Nephron (organoid): Measurements from ENCODE around the gene TSACC.
A peak's percentile ranks its signal among the peaks of the same experiment; 100 is the strongest.

ENCODE experiments used
- H3K27ac Mint-ChIP-seq, 3 experiments: 2 replicates each; pipeline ENCODE4 v1.8.0; 2020; ENCODE audit warnings: mixed read lengths in 3 of 3, mild to moderate bottlenecking in 2 of 3, moderate library complexity in 1 of 3
- H3K27me3 Mint-ChIP-seq: 2 replicates; pipeline ENCODE4 v1.8.0; 2021; ENCODE audit warnings: low read depth, mild to moderate bottlenecking, moderate library complexity, mixed read lengths
- H3K36me3 Mint-ChIP-seq: 2 replicates; pipeline ENCODE4 v1.8.0; 2020; ENCODE audit warnings: low read depth, mixed read lengths
- H3K4me1 Mint-ChIP-seq: 2 replicates; pipeline ENCODE4 v1.8.0; 2020; ENCODE audit warnings: mixed read lengths
- H3K4me3 Mint-ChIP-seq, 3 experiments: 2 replicates each; pipeline ENCODE4 v1.8.0; 2020; ENCODE audit warnings: mild to moderate bottlenecking in 3 of 3, mixed read lengths in 3 of 3, moderate library complexity in 2 of 3
- H3K9me3 Mint-ChIP-seq: 2 replicates; pipeline ENCODE4 v1.8.0; 2020; ENCODE audit warnings: mixed read lengths
- TF ChIP-seq, protein P1 (sequence below), 3 experiments: fragments of 200-600 bp; sonication (generic); IDR thresholded peaks; one replicate each; pipeline ENCODE4 v1.5.0; 2021; ENCODE audit warnings: antibody characterized with exemption in 3 of 3; ENCODE audit not compliant: unreplicated experiment in 3 of 3

The TSACC gene

DNA sequence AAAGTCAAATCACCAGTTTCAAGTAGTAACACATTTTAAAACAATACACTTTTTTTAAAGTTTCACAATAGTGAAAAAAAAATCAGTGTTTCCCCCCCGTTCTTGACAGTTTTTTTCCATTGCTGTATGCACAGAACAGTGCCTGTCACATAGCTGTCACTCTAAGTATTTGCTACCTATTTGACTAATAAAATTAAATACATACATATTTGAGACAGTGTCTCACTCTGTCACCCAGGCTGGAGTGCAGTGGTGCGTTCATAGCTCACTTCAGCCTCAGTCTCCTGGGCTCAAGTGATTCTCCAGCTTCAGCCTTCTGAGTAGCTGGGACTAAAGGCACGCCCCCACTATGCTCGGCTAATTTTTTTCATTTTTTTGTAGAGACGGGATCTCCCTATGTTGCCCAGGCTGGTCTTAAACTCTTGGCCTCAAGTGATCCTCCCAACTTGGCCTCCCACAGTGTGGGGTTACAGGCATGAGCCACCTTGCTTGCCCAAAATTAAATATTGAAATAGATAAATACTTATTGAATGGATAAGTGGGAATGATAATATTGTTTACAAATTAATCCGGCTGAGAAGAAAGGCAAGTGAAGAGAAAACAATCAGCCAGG, 18.0 kb downstream of the TSACC start:
- Mint-ChIP-seq H3K27ac (no peak overlapping the region), H3K36me3 (no peaks in the 10 kb centered on the region), H3K27me3 (peaks cover 68% of the 10 kb centered on the region), H3K9me3 (no peaks in the 10 kb centered on the region), H3K4me1 (no peaks in the 10 kb centered on the region), H3K4me3 (no peak overlapping the region)
- TF ChIP-seq, protein P1, sequence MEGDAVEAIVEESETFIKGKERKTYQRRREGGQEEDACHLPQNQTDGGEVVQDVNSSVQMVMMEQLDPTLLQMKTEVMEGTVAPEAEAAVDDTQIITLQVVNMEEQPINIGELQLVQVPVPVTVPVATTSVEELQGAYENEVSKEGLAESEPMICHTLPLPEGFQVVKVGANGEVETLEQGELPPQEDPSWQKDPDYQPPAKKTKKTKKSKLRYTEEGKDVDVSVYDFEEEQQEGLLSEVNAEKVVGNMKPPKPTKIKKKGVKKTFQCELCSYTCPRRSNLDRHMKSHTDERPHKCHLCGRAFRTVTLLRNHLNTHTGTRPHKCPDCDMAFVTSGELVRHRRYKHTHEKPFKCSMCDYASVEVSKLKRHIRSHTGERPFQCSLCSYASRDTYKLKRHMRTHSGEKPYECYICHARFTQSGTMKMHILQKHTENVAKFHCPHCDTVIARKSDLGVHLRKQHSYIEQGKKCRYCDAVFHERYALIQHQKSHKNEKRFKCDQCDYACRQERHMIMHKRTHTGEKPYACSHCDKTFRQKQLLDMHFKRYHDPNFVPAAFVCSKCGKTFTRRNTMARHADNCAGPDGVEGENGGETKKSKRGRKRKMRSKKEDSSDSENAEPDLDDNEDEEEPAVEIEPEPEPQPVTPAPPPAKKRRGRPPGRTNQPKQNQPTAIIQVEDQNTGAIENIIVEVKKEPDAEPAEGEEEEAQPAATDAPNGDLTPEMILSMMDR (IDR thresholded peaks at IDR 0.05; ENCODE audit: unreplicated experiment in 3 of 3): no peak

DNA sequence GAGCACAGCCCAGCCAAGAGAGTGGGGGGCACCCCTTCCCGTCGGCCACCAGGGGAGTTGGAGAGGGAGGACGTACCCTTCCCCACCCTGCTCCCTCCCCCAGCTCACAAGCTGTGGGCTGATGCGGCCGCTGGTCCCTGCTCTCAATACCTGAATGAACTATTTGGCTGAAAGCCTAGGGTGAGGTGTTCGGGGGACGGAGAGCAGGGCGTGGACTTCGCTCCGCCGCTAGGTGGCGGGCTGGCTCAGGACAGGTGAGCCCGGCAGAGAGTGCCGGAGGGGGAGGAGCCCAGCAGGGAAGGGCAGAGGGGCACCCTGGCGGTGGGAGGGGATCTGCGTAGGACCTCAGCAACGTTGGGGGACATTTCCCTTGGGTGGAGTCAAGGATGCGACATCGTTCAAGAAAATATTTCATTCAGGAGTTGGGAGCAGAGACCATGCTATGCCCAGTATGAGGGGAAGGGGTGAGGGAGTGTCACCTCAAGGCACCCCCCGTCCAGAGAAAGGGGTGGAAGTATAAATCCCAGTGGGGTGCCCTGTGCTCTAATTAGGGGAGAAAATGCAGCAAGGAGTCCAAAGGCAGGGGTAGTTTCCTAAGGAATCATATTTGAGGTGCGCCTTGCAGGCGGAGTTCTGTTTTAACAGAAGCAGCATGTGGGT, 18.7 kb downstream of the TSACC start:
- no peak overlapping the region for H3K27ac Mint-ChIP-seq
- H3K36me3 Mint-ChIP-seq: no peaks in the 10 kb centered on the region
- peaks cover 64% of the 10 kb centered on the region for H3K27me3 Mint-ChIP-seq
- no peaks in the 10 kb centered on the region for H3K9me3 Mint-ChIP-seq
- TF ChIP-seq, protein P1 (IDR thresholded peaks at IDR 0.05; ENCODE audit: unreplicated experiment in 3 of 3): peak; percentile 74 to 76 (median 75)
- peak overlapping the region in 1 of 3 experiments; percentile 53 for H3K4me3 Mint-ChIP-seq
- H3K4me1 Mint-ChIP-seq: no peaks in the 10 kb centered on the region

DNA sequence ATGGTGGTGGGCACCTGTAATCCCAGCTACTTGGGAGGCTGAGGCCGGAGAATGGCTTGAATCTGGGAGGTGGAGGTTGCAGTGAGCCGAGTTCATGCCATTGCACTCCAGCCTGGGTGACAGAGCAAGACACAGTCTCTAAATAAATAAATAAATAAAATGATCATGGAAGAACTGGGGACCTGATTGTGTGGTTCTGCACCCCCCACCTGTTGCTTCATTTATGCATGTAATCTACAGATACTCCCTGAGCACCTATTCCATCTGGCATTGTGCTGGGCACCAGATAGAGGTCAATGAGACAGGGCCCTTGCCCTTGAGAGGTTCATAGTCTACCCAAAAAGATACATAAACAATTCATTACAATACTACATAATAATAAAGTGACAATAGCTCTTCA, 19.7 kb downstream of the TSACC start:
- TF ChIP-seq, protein P1 (IDR thresholded peaks at IDR 0.05; ENCODE audit: unreplicated experiment in 3 of 3): no peak
- Mint-ChIP-seq H3K4me3 (no peak overlapping the region), H3K27me3 (peaks cover 63% of the 10 kb centered on the region), H3K4me1 (no peaks in the 10 kb centered on the region), H3K27ac (no peak overlapping the region), H3K9me3 (no peaks in the 10 kb centered on the region), H3K36me3 (no peaks in the 10 kb centered on the region)

DNA sequence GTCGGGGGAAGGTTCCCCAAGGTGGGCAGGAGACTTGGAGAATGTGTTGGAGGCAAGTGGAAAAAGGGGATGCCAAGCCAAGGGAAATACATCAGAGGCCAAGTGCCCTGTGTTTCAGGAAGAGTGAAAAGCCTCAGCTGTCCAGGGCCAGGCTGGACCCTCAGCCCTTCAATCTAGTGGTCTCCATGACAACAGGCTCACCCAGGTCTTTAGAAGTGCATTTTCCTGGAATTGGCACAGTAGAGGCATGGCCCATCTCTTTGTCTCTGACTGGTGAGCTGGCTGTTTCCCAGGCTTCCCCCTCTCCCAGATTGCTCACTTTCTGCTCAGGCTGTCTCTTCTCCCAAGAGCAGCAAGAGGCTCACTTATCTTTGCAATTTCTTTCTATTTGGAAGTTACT, 20.3 kb downstream of the TSACC start:
- no peak overlapping the region for H3K27ac Mint-ChIP-seq
- H3K4me3 Mint-ChIP-seq: no peak overlapping the region
- H3K4me1 Mint-ChIP-seq: no peaks in the 10 kb centered on the region
- no peaks in the 10 kb centered on the region for H3K36me3 Mint-ChIP-seq
- TF ChIP-seq, protein P1 (IDR thresholded peaks at IDR 0.05; ENCODE audit: unreplicated experiment in 3 of 3): no peak
- H3K27me3 Mint-ChIP-seq: peaks cover 64% of the 10 kb centered on the region
- H3K9me3 Mint-ChIP-seq: no peaks in the 10 kb centered on the region

DNA sequence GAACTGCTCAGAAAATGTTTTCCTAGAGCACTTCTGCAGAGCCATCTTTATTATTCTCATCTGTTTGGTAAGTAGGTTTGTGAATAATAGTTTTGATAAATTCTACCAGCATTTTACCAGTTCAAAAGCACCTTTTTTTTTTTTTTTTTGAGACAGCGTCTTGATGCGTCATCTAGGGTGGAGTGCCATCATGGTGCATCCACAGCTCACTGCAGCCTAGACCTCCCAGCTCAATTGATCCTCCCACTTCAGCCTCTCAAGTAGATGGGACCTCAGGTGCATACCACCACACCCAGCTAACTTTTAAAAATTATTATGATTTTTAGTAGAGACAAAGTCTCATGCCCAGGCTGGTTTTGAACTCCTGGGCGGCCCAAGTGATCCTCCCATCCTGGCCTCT, 20.9 kb downstream of the TSACC start:
- no peaks in the 10 kb centered on the region for H3K4me1 Mint-ChIP-seq
- H3K27me3 Mint-ChIP-seq: peaks cover 62% of the 10 kb centered on the region
- H3K27ac Mint-ChIP-seq: no peak overlapping the region
- TF ChIP-seq, protein P1 (IDR thresholded peaks at IDR 0.05; ENCODE audit: unreplicated experiment in 3 of 3): no peak
- no peak overlapping the region for H3K4me3 Mint-ChIP-seq
- H3K9me3 Mint-ChIP-seq: no peaks in the 10 kb centered on the region
- H3K36me3 Mint-ChIP-seq: no peaks in the 10 kb centered on the region

DNA sequence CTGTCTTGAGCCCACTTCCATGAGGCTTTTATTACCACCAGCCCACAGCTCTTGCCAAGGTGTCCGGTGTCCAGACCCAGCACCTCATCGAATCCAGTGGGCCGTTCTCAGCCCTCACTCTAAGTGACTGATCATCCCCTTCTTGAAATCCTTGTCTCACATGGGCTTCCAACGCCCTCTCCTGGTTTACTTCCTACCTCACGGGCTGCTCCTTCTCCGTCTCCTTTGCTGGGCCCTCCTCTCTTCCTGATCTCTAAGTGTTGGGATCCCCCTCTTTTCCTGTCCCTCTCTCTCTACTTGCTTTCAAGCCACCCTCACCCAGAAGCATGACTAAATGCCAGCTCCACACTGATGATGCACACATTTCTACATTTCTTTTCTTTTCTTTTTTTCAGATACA, 21.6 kb downstream of the TSACC start:
- Mint-ChIP-seq H3K27me3 (peaks cover 60% of the 10 kb centered on the region), H3K4me1 (no peaks in the 10 kb centered on the region), H3K36me3 (no peaks in the 10 kb centered on the region), H3K27ac (no peak overlapping the region), H3K4me3 (no peak overlapping the region), H3K9me3 (no peaks in the 10 kb centered on the region)
- TF ChIP-seq, protein P1 (IDR thresholded peaks at IDR 0.05; ENCODE audit: unreplicated experiment in 3 of 3): no peak
